ENCODE measurements around the gene ZP4. TPM values are rescaled to one million over a fixed set of nuclear protein-coding genes. Genes with fewer than 3 reads are reported as not detected.
"Not testable (repeated sequence)": the region's sequence is repeated elsewhere in the genome, so short reads cannot be mapped to it uniquely, and the experiment has no call there.

Gene ZP4
- total RNA-seq, 1 donor from 2014 or later = not detected

- ATAC-seq (ENCODE audit: poor library complexity) (no peak), DNase-seq (no peak)
- intact Hi-C loops (cut with DNase I) = no loop called here
These were observed 6.5 kb downstream of the ZP4 start for GRCh38 chr1:237884237-237884636.

GRCh38 chr1:237879195-237879594 is 11.5 kb downstream of the ZP4 start:
- intact Hi-C loops (cut with DNase I) = no loop called here
- DNase-seq (no peak), ATAC-seq (ENCODE audit: poor library complexity) (no peak)

- no peak for ATAC-seq (ENCODE audit: poor library complexity)
- intact Hi-C loops (cut with DNase I) = no loop called here
- no peak for DNase-seq
These were observed 12.3 kb downstream of the ZP4 start for GRCh38 chr1:237878406-237878805.

- ATAC-seq (ENCODE audit: poor library complexity) (no peak), DNase-seq (no peak)
- intact Hi-C loops (cut with DNase I) = no loop called here
These were observed 13.1 kb downstream of the ZP4 start for GRCh38 chr1:237877631-237878030.

GRCh38 chr1:237875291-237875690 is 15.4 kb downstream of the ZP4 start:
- no peak for DNase-seq
- no peak for ATAC-seq (ENCODE audit: poor library complexity)

GRCh38 chr1:237873487-237874211 is 17.1 kb downstream of the ZP4 start:
- intact Hi-C loops (cut with DNase I) = no loop called here
- no peak for ATAC-seq (ENCODE audit: poor library complexity)
- no peak for DNase-seq

More at GRCh38 chr1:237875291-237875690, 15.4 kb downstream of the ZP4 start:
- intact Hi-C loops (cut with DNase I) = no loop called here

GRCh38 chr1:237868817-237869600 is 21.7 kb downstream of the ZP4 start:
- intact Hi-C loops (cut with DNase I) = no loop called here
- ATAC-seq (ENCODE audit: poor library complexity) (no peak), DNase-seq (no peak)

- DNase-seq = no peak
- intact Hi-C loops (cut with DNase I) = no loop called here
- no peak for ATAC-seq (ENCODE audit: poor library complexity)
These were observed 23.3 kb downstream of the ZP4 start for GRCh38 chr1:237867380-237867888.

- ATAC-seq (ENCODE audit: poor library complexity) (peak; percentile 96), DNase-seq (peak; percentile 86)
- intact Hi-C loops (cut with DNase I) = no loop called here
These were observed 26.1 kb downstream of the ZP4 start for GRCh38 chr1:237864338-237865244.

GRCh38 chr1:237863234-237863633 is 27.5 kb downstream of the ZP4 start:
- ATAC-seq (ENCODE audit: poor library complexity) (no peak), DNase-seq (no peak)
- intact Hi-C loops (cut with DNase I) = no loop called here

- DNase-seq (no peak), ATAC-seq (ENCODE audit: poor library complexity) (no peak)
- intact Hi-C loops (cut with DNase I) = no loop called here
These were observed 28.8 kb downstream of the ZP4 start for GRCh38 chr1:237861944-237862343.

GRCh38 chr1:237858992-237859391 is 31.7 kb downstream of the ZP4 start:
- DNase-seq (no peak), ATAC-seq (ENCODE audit: poor library complexity) (no peak)
- intact Hi-C loops (cut with DNase I) = no loop called here

- DNase-seq (no peak), ATAC-seq (ENCODE audit: poor library complexity) (no peak)
- intact Hi-C loops (cut with DNase I) = no loop called here
These were observed 33.3 kb downstream of the ZP4 start for GRCh38 chr1:237857455-237857854.

GRCh38 chr1:237852342-237852741 is 38.4 kb downstream of the ZP4 start:
- DNase-seq (no peak), ATAC-seq (ENCODE audit: poor library complexity) (no peak)
- intact Hi-C loops (cut with DNase I) = no loop called here

- intact Hi-C loops (cut with DNase I) = no loop called here
- DNase-seq = peak; percentile 52
- ATAC-seq (ENCODE audit: poor library complexity) = no peak
These were observed 39.4 kb downstream of the ZP4 start for GRCh38 chr1:237851210-237851845.

GRCh38 chr1:237843516-237843915 is 47.2 kb downstream of the ZP4 start:
- intact Hi-C loops (cut with DNase I); DNase-seq; ATAC-seq (ENCODE audit: poor library complexity): not testable (repeated sequence)

GRCh38 chr1:237841485-237841884 is 49.2 kb downstream of the ZP4 start:
- ATAC-seq (ENCODE audit: poor library complexity) (no peak), DNase-seq (no peak)
- intact Hi-C loops (cut with DNase I) = no loop called here

- no peak for DNase-seq
- intact Hi-C loops (cut with DNase I) = no loop called here
- ATAC-seq (ENCODE audit: poor library complexity) = peak; percentile 14
These were observed 51.7 kb downstream of the ZP4 start for GRCh38 chr1:237838904-237839534.

Measured in Right ventricle myocardium superior (tissue), 1 donor.